ENCODE data around the gene PPFIA1.

GRCh38 chr11:70233511-70233934 is 37.0 kb upstream of the PPFIA1 start:
- TF ChIP-seq, protein P1, sequence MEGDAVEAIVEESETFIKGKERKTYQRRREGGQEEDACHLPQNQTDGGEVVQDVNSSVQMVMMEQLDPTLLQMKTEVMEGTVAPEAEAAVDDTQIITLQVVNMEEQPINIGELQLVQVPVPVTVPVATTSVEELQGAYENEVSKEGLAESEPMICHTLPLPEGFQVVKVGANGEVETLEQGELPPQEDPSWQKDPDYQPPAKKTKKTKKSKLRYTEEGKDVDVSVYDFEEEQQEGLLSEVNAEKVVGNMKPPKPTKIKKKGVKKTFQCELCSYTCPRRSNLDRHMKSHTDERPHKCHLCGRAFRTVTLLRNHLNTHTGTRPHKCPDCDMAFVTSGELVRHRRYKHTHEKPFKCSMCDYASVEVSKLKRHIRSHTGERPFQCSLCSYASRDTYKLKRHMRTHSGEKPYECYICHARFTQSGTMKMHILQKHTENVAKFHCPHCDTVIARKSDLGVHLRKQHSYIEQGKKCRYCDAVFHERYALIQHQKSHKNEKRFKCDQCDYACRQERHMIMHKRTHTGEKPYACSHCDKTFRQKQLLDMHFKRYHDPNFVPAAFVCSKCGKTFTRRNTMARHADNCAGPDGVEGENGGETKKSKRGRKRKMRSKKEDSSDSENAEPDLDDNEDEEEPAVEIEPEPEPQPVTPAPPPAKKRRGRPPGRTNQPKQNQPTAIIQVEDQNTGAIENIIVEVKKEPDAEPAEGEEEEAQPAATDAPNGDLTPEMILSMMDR (IDR thresholded peaks at IDR 0.05), result no peak
- TF ChIP-seq EP300 (IDR thresholded peaks at IDR 0.05), result no peak
- TF ChIP-seq POLR2A (IDR thresholded peaks at IDR 0.05), result no peak
- no peak for TF ChIP-seq POLR2AphosphoS5 (IDR thresholded peaks at IDR 0.05)
